GM12891 (cell line): ENCODE measurements around the gene TAF1B.

Source experiments
- DNase-seq: peaks from one replicate; pipeline ENCODE4 v3.0.0; 2011; ENCODE audit warnings: low spot score; ENCODE audit not compliant: insufficient read length
- FAIRE-seq: peaks from 2 replicates; lab custom pipeline; 2011; peaks lifted over from hg19 to GRCh38; lab: Jason Lieb, UNC
- PAX5 ChIP-seq: IDR thresholded peaks from 2 replicates; pipeline ENCODE4 v1.6.1; 2011; ENCODE audit warnings: low read length, moderate library complexity, mild to moderate bottlenecking; ENCODE audit not compliant: insufficient read depth, severe bottlenecking
- POLR2A ChIP-seq: IDR thresholded peaks from 2 replicates; pipeline ENCODE4 v1.6.1; 2011; ENCODE audit warnings: low read depth, low read length, control low read depth
- POLR2AphosphoS5 ChIP-seq: IDR thresholded peaks from 2 replicates; pipeline ENCODE4 v1.6.1; 2011; ENCODE audit warnings: low read depth, low read length, control low read depth
- POU2F2 ChIP-seq: IDR thresholded peaks from 2 replicates; pipeline ENCODE4 v1.6.1; 2011; ENCODE audit warnings: low read depth, mild to moderate bottlenecking, control low read depth, low read length, moderate library complexity
- SPI1 ChIP-seq: IDR thresholded peaks from 2 replicates; pipeline ENCODE4 v1.6.1; 2011; ENCODE audit warnings: low read depth, low read length, control low read depth
- TAF1 ChIP-seq: IDR thresholded peaks from 2 replicates; pipeline ENCODE4 v1.6.1; 2011; ENCODE audit warnings: low read depth, low read length, control low read depth

Gene TAF1B

GRCh38 chr2:9971105-9971818 lies 128.0 kb downstream of the TAF1B start:
- DNase-seq (no peak), FAIRE-seq (no peak)
- no peak for TF ChIP-seq TAF1
- no peak for TF ChIP-seq POU2F2
- TF ChIP-seq POLR2A = no peak
- no peak for TF ChIP-seq SPI1
- TF ChIP-seq POLR2AphosphoS5 = no peak
- no peak for TF ChIP-seq PAX5

GRCh38 chr2:9971890-9972289 lies 128.6 kb downstream of the TAF1B start:
- DNase-seq = no peak
- no peak for TF ChIP-seq POLR2AphosphoS5
- no peak for TF ChIP-seq TAF1
- TF ChIP-seq PAX5 = no peak
- TF ChIP-seq SPI1 = no peak
- TF ChIP-seq POU2F2 = no peak
- TF ChIP-seq POLR2A = no peak
- FAIRE-seq = no peak

DNA sequence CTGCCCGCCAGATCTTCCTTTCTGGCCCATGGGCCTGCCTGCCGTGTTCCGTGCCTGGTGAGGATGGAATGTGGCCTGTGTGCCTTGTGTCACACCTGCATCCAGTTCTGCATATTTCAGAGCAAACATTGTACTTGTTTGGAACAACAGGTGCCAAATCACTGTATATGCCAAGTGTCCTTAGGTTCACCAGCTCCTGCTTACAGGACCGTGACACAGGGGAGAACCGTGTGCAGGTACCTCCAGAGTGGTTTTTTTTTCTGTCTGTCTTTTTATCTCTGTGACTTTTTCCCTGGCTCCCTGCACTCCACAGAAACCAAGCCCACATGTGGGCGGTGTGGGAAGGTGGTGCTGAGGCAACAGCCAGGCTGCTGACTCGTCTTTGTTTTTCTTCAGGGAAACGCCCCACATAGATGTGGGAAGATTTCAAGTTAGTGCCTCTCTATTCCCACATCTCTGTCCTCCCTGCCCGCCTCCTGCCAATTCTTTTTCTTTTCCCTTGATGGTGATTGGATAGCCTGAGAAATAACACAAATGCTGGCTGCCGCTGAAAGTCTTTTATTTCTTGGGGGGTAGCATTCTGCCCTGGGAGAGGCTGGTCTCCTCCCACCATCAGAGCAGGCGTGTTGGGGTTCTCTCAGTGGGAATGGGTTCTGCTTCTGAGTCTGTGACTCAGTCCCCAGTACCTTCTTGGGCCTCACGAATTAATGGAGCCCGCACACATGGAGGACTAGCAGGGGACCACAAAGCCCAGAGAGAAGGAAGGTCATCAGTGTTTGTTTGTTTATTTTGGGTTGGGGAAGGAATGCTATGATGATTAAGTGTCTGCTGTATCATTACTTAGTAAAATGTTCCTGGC lies 129.6 kb downstream of the TAF1B start:
- TF ChIP-seq POU2F2 (no peak), PAX5 (no peak), POLR2AphosphoS5 (no peak), TAF1 (no peak), POLR2A (no peak), SPI1 (no peak)
- no peak for DNase-seq
- no peak for FAIRE-seq

- DNase-seq (no peak), FAIRE-seq (no peak)
- no peak for TF ChIP-seq TAF1
- TF ChIP-seq POLR2AphosphoS5 = no peak
- TF ChIP-seq SPI1 = no peak
- no peak for TF ChIP-seq POLR2A
- no peak for TF ChIP-seq POU2F2
- no peak for TF ChIP-seq PAX5
These were observed 130.4 kb downstream of the TAF1B start for GRCh38 chr2:9973690-9974089.

DNA sequence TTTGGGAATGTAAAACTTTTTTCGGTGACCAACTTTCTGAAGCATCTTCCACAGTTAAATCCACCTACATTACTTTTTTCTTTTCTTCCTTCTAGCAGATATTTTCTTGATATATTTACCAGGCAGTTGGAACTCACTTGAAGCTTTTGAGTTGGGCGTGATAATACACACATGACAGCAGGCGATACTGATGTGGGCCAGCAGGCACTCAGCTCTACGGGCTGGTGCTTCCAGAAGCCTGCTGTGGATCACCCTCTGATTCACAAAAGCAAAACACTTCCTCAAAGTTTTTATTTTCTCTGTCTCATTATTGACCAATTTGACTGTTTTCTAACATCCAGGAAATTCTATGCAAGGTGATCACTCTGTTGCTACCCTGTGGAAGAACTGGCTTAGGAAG lies 131.1 kb downstream of the TAF1B start:
- no peak for DNase-seq
- TF ChIP-seq POLR2A = no peak
- FAIRE-seq = no peak

DNA sequence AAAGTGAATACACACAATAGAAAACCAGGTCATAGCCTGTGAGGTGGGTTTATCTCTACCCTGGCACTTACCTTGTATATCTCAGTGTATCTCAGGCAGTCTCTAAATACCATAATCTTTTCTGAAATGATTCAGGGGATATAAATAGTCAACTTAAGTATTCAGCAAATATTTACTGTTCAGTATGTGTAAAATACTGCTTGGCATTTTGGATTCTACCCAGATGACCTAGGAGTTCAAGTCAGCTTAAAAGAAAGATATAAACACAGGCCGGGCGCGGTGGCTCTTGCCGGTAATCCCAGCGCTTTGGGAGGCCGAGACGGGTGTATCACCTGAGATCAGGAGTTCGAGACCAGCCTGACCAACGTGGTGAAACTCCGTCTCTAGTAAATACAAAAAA lies 132.1 kb downstream of the TAF1B start:
- no peak for TF ChIP-seq PAX5
- no peak for TF ChIP-seq POU2F2
- no peak for TF ChIP-seq POLR2A
- no peak for TF ChIP-seq POLR2AphosphoS5
- TF ChIP-seq TAF1 = no peak
- no peak for TF ChIP-seq SPI1
- DNase-seq (no peak), FAIRE-seq (no peak)

- TF ChIP-seq POLR2A (no peak), POLR2AphosphoS5 (no peak), SPI1 (no peak), PAX5 (no peak)
- DNase-seq = no peak
- no peak for FAIRE-seq
These were observed 132.7 kb downstream of the TAF1B start for GRCh38 chr2:9975805-9976447.

DNA sequence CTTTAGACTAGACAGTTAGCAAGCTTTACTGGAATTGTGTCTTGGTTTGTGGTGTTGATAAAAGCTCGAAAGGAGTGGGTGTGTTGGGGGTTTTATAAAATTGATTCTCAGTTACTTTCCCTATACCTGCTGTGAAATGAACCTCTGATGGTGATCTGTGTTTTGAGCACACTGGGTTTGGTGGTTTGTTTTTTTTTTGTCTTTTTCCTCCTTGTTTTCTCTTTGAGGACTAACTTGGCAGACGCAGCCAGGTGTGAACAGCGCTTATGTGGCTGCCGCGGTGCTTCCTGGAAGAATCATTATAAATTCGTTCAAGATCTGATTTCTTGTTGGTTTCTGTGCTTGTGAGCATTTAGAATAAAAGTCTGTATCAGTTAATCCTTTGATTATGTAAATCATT lies 136.7 kb downstream of the TAF1B start:
- FAIRE-seq (no peak), DNase-seq (no peak)
- TF ChIP-seq SPI1 = no peak
- TF ChIP-seq PAX5 = no peak
- no peak for TF ChIP-seq POLR2A
- TF ChIP-seq TAF1 = no peak
- TF ChIP-seq POLR2AphosphoS5 = no peak
- no peak for TF ChIP-seq POU2F2

- DNase-seq (no peak), FAIRE-seq (no peak)
- TF ChIP-seq PAX5 (no peak), POLR2AphosphoS5 (no peak), SPI1 (no peak), POLR2A (no peak), POU2F2 (no peak), TAF1 (no peak)
These were observed 137.2 kb downstream of the TAF1B start for GRCh38 chr2:9980520-9980919.
